ENCODE measurements around the gene TMEM220. TPM values are rescaled to one million over a fixed set of nuclear protein-coding genes. Genes with fewer than 3 reads are reported as not detected.

The TMEM220 gene
- total RNA-seq, 1 experiment from 2014 or later: not detected

DNA sequence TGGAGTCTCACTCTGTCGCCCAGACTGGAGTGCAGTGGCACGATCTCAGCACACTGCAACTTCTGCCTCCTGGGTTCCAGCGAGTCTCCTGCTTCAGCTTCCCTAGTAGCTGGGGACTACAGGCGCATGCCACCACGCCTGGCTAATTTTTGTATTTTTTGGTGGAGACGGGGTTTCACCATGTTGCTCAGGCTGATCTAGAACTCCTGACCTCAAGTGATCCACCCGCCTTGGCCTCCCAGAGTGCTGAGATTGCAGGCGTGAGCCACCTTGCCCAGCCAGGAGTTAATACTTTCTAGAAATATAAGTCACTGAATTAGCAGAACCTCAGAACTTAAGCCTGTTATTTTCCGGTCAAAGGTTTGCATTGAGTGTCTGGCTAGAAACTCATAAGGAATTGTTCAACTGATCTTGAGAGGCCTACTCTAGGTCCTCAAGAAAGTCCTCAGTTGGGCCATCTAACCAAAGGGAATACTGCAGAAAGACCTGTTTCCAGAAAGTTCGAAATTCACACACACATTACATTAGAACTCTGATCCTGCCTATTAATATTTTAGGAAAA lies 1.4 kb downstream of the TMEM220 start:
- no peak for DNase-seq
- intact Hi-C loops (cut with micrococcal nuclease; ENCODE audit: unreplicated experiment): no loop called here
- H3K9me3 Mint-ChIP-seq (ENCODE audit: low read depth, unreplicated experiment): no peaks in the 10 kb centered on the region
- H3K4me3 Mint-ChIP-seq (ENCODE audit: low read depth, unreplicated experiment): no peak overlapping the region
- no peak overlapping the region for H3K27ac Mint-ChIP-seq (ENCODE audit: unreplicated experiment)
- H3K4me1 Mint-ChIP-seq (ENCODE audit: low read depth, unreplicated experiment): peaks cover 14% of the 10 kb centered on the region
- BruUV-seq (replicated peaks): no TSS peak
- H3K36me3 Mint-ChIP-seq (ENCODE audit: insufficient read depth, unreplicated experiment): peaks cover 5% of the 10 kb centered on the region
- peaks cover 32% of the 10 kb centered on the region for H3K27me3 Mint-ChIP-seq (ENCODE audit: unreplicated experiment)
- no peak for TF ChIP-seq CTCF (IDR thresholded peaks at IDR 0.05; ENCODE audit: unreplicated experiment)
- CTCF ChIA-PET: no interaction called here

DNA sequence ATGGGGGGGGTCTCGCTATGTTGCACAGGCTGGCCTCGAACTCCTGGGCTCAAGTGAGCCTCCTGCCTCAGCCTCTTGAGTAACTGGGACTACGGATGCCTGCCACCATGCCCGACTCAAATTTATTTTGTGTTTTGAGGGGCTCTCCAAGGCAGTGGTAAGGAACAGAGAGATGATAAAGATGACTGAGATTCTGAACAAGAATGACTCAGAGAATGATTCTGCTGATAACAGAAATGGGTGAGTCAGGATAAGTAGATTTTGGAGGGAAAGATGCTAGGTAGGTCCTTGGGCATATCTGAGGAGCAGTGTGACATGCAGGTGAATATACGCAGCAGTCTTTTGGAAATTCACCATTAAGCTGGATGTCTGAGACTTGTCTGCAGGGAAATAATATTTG lies 2.6 kb downstream of the TMEM220 start:
- Mint-ChIP-seq H3K4me1 (ENCODE audit: low read depth, unreplicated experiment) (peaks cover 14% of the 10 kb centered on the region), H3K27ac (ENCODE audit: unreplicated experiment) (no peak overlapping the region), H3K4me3 (ENCODE audit: low read depth, unreplicated experiment) (no peak overlapping the region), H3K9me3 (ENCODE audit: low read depth, unreplicated experiment) (no peaks in the 10 kb centered on the region), H3K27me3 (ENCODE audit: unreplicated experiment) (peaks cover 21% of the 10 kb centered on the region), H3K36me3 (ENCODE audit: insufficient read depth, unreplicated experiment) (peaks cover 5% of the 10 kb centered on the region)
- no TSS peak for BruUV-seq (replicated peaks)
- intact Hi-C loops (cut with micrococcal nuclease; ENCODE audit: unreplicated experiment): no loop called here
- CTCF ChIA-PET: no interaction called here
- no peak for DNase-seq
- TF ChIP-seq CTCF (IDR thresholded peaks at IDR 0.05; ENCODE audit: unreplicated experiment): no peak

- H3K4me1 Mint-ChIP-seq (ENCODE audit: low read depth, unreplicated experiment): peaks cover 14% of the 10 kb centered on the region
Observed at GRCh38 chr17:10726196-10726595, 3.6 kb downstream of the TMEM220 start.

DNA sequence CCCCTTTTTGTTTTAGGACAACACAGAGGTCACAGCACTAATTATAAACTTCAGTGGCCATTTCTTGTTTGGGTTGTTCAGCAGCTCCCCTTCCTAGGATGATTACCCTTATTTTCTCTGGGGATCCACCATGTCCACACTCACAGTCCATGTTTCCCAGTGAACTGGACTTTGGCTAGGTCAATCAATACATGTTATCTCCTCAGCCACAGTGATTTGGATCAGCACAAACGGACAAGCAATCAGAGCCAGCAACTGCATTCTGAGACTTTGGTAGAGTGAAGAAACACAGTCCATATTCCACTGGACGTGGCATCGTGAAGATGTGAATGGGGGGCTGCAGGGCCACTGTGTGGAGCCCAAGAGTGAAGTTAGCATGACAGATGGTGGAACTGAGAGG lies 4.6 kb downstream of the TMEM220 start:
- H3K4me1 Mint-ChIP-seq (ENCODE audit: low read depth, unreplicated experiment): peaks cover 4% of the 10 kb centered on the region
- TF ChIP-seq CTCF (IDR thresholded peaks at IDR 0.05; ENCODE audit: unreplicated experiment): no peak
- peaks cover 8% of the 10 kb centered on the region for H3K27me3 Mint-ChIP-seq (ENCODE audit: unreplicated experiment)
- no peaks in the 10 kb centered on the region for H3K9me3 Mint-ChIP-seq (ENCODE audit: low read depth, unreplicated experiment)
- peaks cover 5% of the 10 kb centered on the region for H3K36me3 Mint-ChIP-seq (ENCODE audit: insufficient read depth, unreplicated experiment)
- no peak overlapping the region for H3K4me3 Mint-ChIP-seq (ENCODE audit: low read depth, unreplicated experiment)
- no peak overlapping the region for H3K27ac Mint-ChIP-seq (ENCODE audit: unreplicated experiment)
- DNase-seq: no peak
- CTCF ChIA-PET: interaction anchor here (1.3 kb wide), 1 partner anchor 12 kb away, joined by 4 read pairs; no protein-coding TSS in a partner anchor
- intact Hi-C loops (cut with micrococcal nuclease; ENCODE audit: unreplicated experiment): no loop called here
- BruUV-seq (replicated peaks): no TSS peak

More at GRCh38 chr17:10726196-10726595, 3.6 kb downstream of the TMEM220 start:
- no TSS peak for BruUV-seq (replicated peaks)
- Mint-ChIP-seq H3K4me3 (ENCODE audit: low read depth, unreplicated experiment) (no peak overlapping the region), H3K9me3 (ENCODE audit: low read depth, unreplicated experiment) (no peaks in the 10 kb centered on the region), H3K27ac (ENCODE audit: unreplicated experiment) (no peak overlapping the region), H3K36me3 (ENCODE audit: insufficient read depth, unreplicated experiment) (peaks cover 5% of the 10 kb centered on the region), H3K27me3 (ENCODE audit: unreplicated experiment) (peaks cover 18% of the 10 kb centered on the region)
- no peak for DNase-seq
- no peak for TF ChIP-seq CTCF (IDR thresholded peaks at IDR 0.05; ENCODE audit: unreplicated experiment)
- intact Hi-C loops (cut with micrococcal nuclease; ENCODE audit: unreplicated experiment): no loop called here
- CTCF ChIA-PET: interaction anchor here (1.3 kb wide), 1 partner anchor 11 kb away, joined by 4 read pairs; no protein-coding TSS in a partner anchor
